Colonic mucosa (tissue), 4 donors: ENCODE data around the gene PLSCR4. TPM values are rescaled to one million over a fixed set of nuclear protein-coding genes. Genes with fewer than 3 reads are reported as not detected.
A peak's percentile ranks its signal among the peaks of the same experiment; 100 is the strongest.

Experiments
- DNase-seq: peaks from one replicate; pipeline ENCODE4 v3.0.0-alpha.2; 2020
- H3K27ac ChIP-seq: fragments of 200-600 bp; one replicate; pipeline ENCODE4 v1.8.0; 2021
- H3K27me3 ChIP-seq: fragments of 200-600 bp; one replicate; pipeline ENCODE4 v1.8.0; 2021
- H3K36me3 ChIP-seq: fragments of 200-600 bp; one replicate; pipeline ENCODE4 v1.8.0; 2021
- H3K4me1 ChIP-seq: fragments of 200-600 bp; one replicate; pipeline ENCODE4 v1.8.0; 2021; ENCODE audit warnings: mild to moderate bottlenecking
- H3K4me3 ChIP-seq: fragments of 200-600 bp; one replicate; pipeline ENCODE4 v1.8.0; 2021
- H3K9ac ChIP-seq, 2 donors: one replicate each; pipeline ENCODE4 v1.7.0; 2013; ENCODE audit warnings: control low read depth in 2 of 2, low read depth in 2 of 2, low read length in 2 of 2
- H3K9me3 ChIP-seq: fragments of 200-600 bp; one replicate; pipeline ENCODE4 v1.8.0; 2021
- intact Hi-C: fragments of 100-400 bp; cut with DNase I; formaldehyde crosslinking; loops from one replicate; pipeline ENCODE4 v1.14.1; 2022
- total RNA-seq, 2 donors: library from RNA; stranded (reverse); fragmentation: NEBNext Ultra II Directional in 1 of 2; extraction: Animal tissue kit (Norgen Biotek cat#: 25700) in 1 of 2; gene quantifications; one replicate each; pipeline ENCODE4 v1.2.1, GENCODE V29; 2021
- TF ChIP-seq, protein P1 (sequence below): fragments of 200-600 bp; IDR thresholded peaks from one replicate; pipeline ENCODE4 v1.8.0; 2022; ENCODE audit warnings: antibody characterized with exemption, mild to moderate bottlenecking
- donor health status: healthy.
- donor health status: DM: no; HTN: no; CAD: no.
- donor health status: DM: no; HTN: no; CAD: no.

PLSCR4 gene
- total RNA-seq, 2 donors from 2014 or later = 20.1 to 54.8 TPM

- Histone ChIP-seq H3K36me3 (no peaks in the 10 kb centered on the region), H3K9me3 (no peaks in the 10 kb centered on the region), H3K27me3 (no peaks in the 10 kb centered on the region), H3K4me3 (no peak overlapping the region), H3K4me1 (peaks cover 3% of the 10 kb centered on the region), H3K9ac (peak overlapping the region in 1 of 2 donors; percentile 41), H3K27ac (peak overlapping the region; percentile 73)
- intact Hi-C loops = no loop called here
- peak; percentile 62 for DNase-seq
- TF ChIP-seq, protein P1, sequence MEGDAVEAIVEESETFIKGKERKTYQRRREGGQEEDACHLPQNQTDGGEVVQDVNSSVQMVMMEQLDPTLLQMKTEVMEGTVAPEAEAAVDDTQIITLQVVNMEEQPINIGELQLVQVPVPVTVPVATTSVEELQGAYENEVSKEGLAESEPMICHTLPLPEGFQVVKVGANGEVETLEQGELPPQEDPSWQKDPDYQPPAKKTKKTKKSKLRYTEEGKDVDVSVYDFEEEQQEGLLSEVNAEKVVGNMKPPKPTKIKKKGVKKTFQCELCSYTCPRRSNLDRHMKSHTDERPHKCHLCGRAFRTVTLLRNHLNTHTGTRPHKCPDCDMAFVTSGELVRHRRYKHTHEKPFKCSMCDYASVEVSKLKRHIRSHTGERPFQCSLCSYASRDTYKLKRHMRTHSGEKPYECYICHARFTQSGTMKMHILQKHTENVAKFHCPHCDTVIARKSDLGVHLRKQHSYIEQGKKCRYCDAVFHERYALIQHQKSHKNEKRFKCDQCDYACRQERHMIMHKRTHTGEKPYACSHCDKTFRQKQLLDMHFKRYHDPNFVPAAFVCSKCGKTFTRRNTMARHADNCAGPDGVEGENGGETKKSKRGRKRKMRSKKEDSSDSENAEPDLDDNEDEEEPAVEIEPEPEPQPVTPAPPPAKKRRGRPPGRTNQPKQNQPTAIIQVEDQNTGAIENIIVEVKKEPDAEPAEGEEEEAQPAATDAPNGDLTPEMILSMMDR = no peak
These were observed 27.2 kb downstream of the PLSCR4 start for GRCh38 chr3:146223401-146224373.

DNA sequence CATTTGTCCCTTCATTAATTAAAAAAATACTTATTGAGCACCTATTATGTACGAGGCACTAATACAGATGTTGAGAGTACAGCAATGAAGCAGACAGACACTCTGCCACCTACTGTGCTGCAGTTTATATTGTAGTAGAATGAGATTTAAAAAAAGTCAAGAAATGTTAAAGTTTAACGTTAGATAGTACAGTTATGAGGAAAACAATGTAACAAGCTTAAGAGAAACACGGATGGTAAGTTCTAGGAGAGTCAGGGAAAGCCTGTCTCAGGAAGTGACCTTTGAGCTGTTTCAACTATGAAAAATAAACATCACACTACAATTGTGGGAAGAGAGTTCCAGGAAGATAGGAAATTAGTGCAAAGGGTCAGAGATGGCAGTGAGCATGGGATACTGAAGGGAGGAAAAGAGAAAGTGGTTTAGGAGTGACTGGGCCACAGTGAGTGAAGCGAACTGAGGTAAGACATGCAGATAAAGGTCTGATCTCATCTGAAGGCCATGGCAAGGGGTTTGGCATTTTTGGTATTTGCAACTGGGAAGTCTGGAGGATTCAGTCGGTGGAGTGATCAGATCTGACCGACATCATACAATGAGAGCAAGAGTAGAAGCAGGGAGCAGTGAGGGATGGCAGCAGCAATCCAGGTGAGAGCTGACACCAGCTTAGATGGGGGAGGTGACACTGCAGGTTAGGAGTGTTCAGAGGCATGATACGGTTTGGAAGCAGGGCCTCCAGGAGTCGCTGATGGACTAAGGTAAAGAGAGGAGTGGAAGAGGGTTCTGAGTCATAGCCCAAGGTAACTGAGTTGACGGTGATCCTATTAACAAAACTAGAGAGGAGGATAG, 28.5 kb downstream of the PLSCR4 start:
- Histone ChIP-seq H3K27me3 (no peaks in the 10 kb centered on the region), H3K9me3 (no peaks in the 10 kb centered on the region), H3K27ac (peak overlapping the region; percentile 73), H3K9ac (peak overlapping the region in 1 of 2 donors; percentile 41), H3K36me3 (no peaks in the 10 kb centered on the region), H3K4me1 (peaks cover 3% of the 10 kb centered on the region), H3K4me3 (no peak overlapping the region)
- DNase-seq = peak; percentile 70
- intact Hi-C loops = no loop called here
- TF ChIP-seq, protein P1 = no peak

DNA sequence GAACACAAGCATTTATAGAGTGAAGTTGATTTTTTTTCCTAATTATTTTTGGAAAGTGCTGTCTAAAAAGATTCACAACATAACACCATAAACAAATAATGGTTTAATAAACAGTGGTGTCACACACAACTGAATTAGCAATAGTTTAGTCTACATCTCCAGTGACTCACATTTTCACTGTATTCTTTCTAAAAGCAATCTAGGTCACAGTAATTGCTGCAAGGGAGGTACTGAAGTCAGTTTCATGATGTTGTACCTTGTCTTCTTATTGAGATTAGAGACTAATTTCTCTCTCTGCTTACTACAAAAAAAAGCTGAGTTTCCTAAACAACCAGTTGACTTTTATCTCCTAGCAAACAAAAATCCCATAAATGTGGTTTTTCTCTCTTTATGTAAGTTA, 29.6 kb downstream of the PLSCR4 start:
- no peak for DNase-seq
- H3K27me3 ChIP-seq = no peaks in the 10 kb centered on the region
- H3K9me3 ChIP-seq = no peaks in the 10 kb centered on the region
- no peaks in the 10 kb centered on the region for H3K36me3 ChIP-seq
- TF ChIP-seq, protein P1 = no peak
- H3K4me3 ChIP-seq = no peak overlapping the region
- peak overlapping the region in 1 of 2 donors; percentile 56 for H3K9ac ChIP-seq
- intact Hi-C loops = no loop called here
- peaks cover 3% of the 10 kb centered on the region for H3K4me1 ChIP-seq
- H3K27ac ChIP-seq = peak overlapping the region; percentile 73

DNA sequence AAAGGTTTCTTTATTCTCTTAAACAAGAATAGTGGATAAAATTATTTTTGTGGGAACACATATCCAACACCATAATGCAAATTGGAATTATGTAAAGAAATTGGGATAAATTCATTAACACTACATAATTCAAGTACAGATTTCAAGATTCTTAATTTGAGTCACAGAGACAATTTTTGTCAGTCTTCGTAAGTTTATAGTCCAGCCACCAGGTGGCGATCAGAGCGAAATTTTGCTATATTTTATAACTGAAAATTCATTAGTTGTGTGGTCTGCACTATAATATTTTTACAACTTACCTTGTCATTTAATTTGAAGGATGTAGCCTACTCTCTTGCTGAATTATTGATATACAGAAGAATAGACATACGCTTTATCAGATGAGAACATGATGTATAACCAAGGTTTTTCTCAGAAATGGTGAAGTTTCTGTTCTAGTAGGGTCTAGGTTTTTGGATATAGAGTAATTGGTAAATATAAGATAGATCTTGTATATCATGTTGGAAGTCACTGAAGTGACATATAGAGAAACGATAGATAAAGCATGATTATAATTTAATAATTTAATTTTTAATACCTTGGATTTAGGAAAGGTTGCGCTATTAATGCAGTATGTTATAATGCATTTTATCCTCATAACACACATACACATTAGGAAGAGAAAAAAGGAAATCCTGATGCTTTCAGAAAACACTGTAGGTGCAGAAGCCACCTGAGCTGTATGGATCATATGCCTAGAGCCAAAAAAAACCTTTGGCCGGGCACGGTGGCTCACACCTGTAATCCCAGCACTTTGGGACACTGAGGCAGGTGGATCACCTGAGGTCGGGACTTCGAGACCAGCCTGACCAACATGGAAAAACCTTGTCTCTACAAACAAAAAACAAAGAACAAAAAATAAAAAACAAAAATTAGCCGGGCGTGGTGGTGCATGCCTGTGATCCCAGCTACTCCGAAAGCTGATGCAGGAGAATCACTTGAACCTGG, 31.7 kb downstream of the PLSCR4 start:
- no peak overlapping the region for H3K9ac ChIP-seq
- H3K4me3 ChIP-seq = no peak overlapping the region
- no peaks in the 10 kb centered on the region for H3K9me3 ChIP-seq
- no peak overlapping the region for H3K27ac ChIP-seq
- H3K4me1 ChIP-seq = peaks cover 3% of the 10 kb centered on the region
- TF ChIP-seq, protein P1 = peak; percentile 63
- intact Hi-C loops = loop anchor here (5.0 kb wide), 1 partner anchor 108 kb away; no protein-coding TSS in a partner anchor
- no peaks in the 10 kb centered on the region for H3K36me3 ChIP-seq
- H3K27me3 ChIP-seq = no peaks in the 10 kb centered on the region
- DNase-seq = peak; percentile 46
